ENCODE results near the gene LRFN2. TPM values are rescaled to one million over a fixed set of nuclear protein-coding genes. Genes with fewer than 3 reads are reported as not detected.
A peak's percentile ranks its signal among the peaks of the same experiment; 100 is the strongest.

The LRFN2 gene
- total RNA-seq, 2 donors from 2014 or later = 0.62 TPM; not detected in 1

GRCh38 chr6:40394381-40394780 is 192.8 kb downstream of the LRFN2 start:
- no peak for DNase-seq (ENCODE audit: low spot score)
- 100% methylated on average over 1 of the region's 1 CpG for WGBS
- H3K27me3 ChIP-seq (replicated peaks; ENCODE audit: insufficient read depth) = no peaks in the 10 kb centered on the region
- H3K9me3 ChIP-seq = no peaks in the 10 kb centered on the region
- TF ChIP-seq POLR2AphosphoS5 (IDR thresholded peaks at IDR 0.05) = no peak
- no peak for TF ChIP-seq POLR2A (IDR thresholded peaks at IDR 0.05)
- no peak for TF ChIP-seq CTCF (IDR thresholded peaks at IDR 0.05)
- H3K27ac ChIP-seq = no peak overlapping the region
- intact Hi-C loops (cut with DNase I) = no loop called here
- H3K36me3 ChIP-seq = no peaks in the 10 kb centered on the region
- no peaks in the 10 kb centered on the region for H3K4me1 ChIP-seq (replicated peaks)
- no peak overlapping the region for H3K4me3 ChIP-seq

GRCh38 chr6:40393641-40394040 is 193.5 kb downstream of the LRFN2 start:
- intact Hi-C loops (cut with DNase I) = no loop called here
- WGBS = 78% methylated on average over 5 of the region's 5 CpGs
- TF ChIP-seq CTCF (IDR thresholded peaks at IDR 0.05) (no peak), POLR2A (IDR thresholded peaks at IDR 0.05) (no peak), POLR2AphosphoS5 (IDR thresholded peaks at IDR 0.05) (no peak)

GRCh38 chr6:40392589-40392988 is 194.6 kb downstream of the LRFN2 start:
- Histone ChIP-seq H3K27me3 (replicated peaks; ENCODE audit: insufficient read depth) (no peaks in the 10 kb centered on the region), H3K4me1 (replicated peaks) (no peaks in the 10 kb centered on the region), H3K36me3 (no peaks in the 10 kb centered on the region), H3K27ac (no peak overlapping the region), H3K9me3 (no peaks in the 10 kb centered on the region), H3K4me3 (no peak overlapping the region)
- no peak for TF ChIP-seq POLR2A (IDR thresholded peaks at IDR 0.05)
- TF ChIP-seq POLR2AphosphoS5 (IDR thresholded peaks at IDR 0.05) = no peak
- TF ChIP-seq CTCF (IDR thresholded peaks at IDR 0.05) = no peak
- DNase-seq (ENCODE audit: low spot score) = no peak
- WGBS = 92% methylated on average over 15 of the region's 16 CpGs
- intact Hi-C loops (cut with DNase I) = no loop called here

More at GRCh38 chr6:40393641-40394040, 193.5 kb downstream of the LRFN2 start:
- Histone ChIP-seq H3K27me3 (replicated peaks; ENCODE audit: insufficient read depth) (no peaks in the 10 kb centered on the region), H3K4me3 (no peak overlapping the region), H3K4me1 (replicated peaks) (no peaks in the 10 kb centered on the region), H3K27ac (no peak overlapping the region), H3K9me3 (no peaks in the 10 kb centered on the region), H3K36me3 (no peaks in the 10 kb centered on the region)
- DNase-seq (ENCODE audit: low spot score) = no peak

GRCh38 chr6:40391851-40392517 is 195.2 kb downstream of the LRFN2 start:
- no peaks in the 10 kb centered on the region for H3K9me3 ChIP-seq
- H3K36me3 ChIP-seq = no peaks in the 10 kb centered on the region
- no peaks in the 10 kb centered on the region for H3K27me3 ChIP-seq (replicated peaks; ENCODE audit: insufficient read depth)
- WGBS = 90% methylated on average over 31 of the region's 40 CpGs
- no peak for TF ChIP-seq CTCF (IDR thresholded peaks at IDR 0.05)
- no peak for TF ChIP-seq POLR2AphosphoS5 (IDR thresholded peaks at IDR 0.05)
- no peak for TF ChIP-seq POLR2A (IDR thresholded peaks at IDR 0.05)
- H3K27ac ChIP-seq = no peak overlapping the region
- no peak for DNase-seq (ENCODE audit: low spot score)
- intact Hi-C loops (cut with DNase I) = no loop called here
- H3K4me3 ChIP-seq = no peak overlapping the region
- no peaks in the 10 kb centered on the region for H3K4me1 ChIP-seq (replicated peaks)

- no peak overlapping the region for H3K4me3 ChIP-seq
- H3K36me3 ChIP-seq = no peaks in the 10 kb centered on the region
- H3K27me3 ChIP-seq (replicated peaks; ENCODE audit: insufficient read depth) = no peaks in the 10 kb centered on the region
- H3K4me1 ChIP-seq (replicated peaks) = no peaks in the 10 kb centered on the region
- H3K27ac ChIP-seq = no peak overlapping the region
- TF ChIP-seq POLR2A (IDR thresholded peaks at IDR 0.05) (no peak), CTCF (IDR thresholded peaks at IDR 0.05) (no peak)
- DNase-seq (ENCODE audit: low spot score) = peak; percentile 2
- WGBS = 77% methylated on average over 3 of the region's 3 CpGs
- intact Hi-C loops (cut with DNase I) = no loop called here
- no peaks in the 10 kb centered on the region for H3K9me3 ChIP-seq
Observed at GRCh38 chr6:40391086-40391485, 196.1 kb downstream of the LRFN2 start.

Data from prostate gland (tissue), 2 donors.